Esophagus squamous epithelium (tissue), 5 donors: ENCODE data around the gene RNF128. TPM values are rescaled to one million over a fixed set of nuclear protein-coding genes. Genes with fewer than 3 reads are reported as not detected.
A peak's percentile ranks its signal among the peaks of the same experiment; 100 is the strongest.

Experiments
- DNase-seq: peaks from one replicate; lab custom pipeline; 2025; lab: John Stamatoyannopoulos, UW
- H3K27ac ChIP-seq, 4 donors: fragments of 200-600 bp; sonication (generic); one replicate each; pipeline ENCODE4 v1.5.1; 2016 to 2019; ENCODE audit warnings: mild to moderate bottlenecking in 1 of 4
- H3K27me3 ChIP-seq, 4 donors: fragments of 200-600 bp; sonication (generic); 1 replicate in 3 of 4; 2 replicates in 1 of 4; pipeline versions ENCODE4 v1.5.1 to v1.6.0; 2017 to 2021; ENCODE audit warnings: antibody characterized with exemption in 1 of 4
- H3K36me3 ChIP-seq, 3 donors: fragments of 200-600 bp; sonication (generic); one replicate each; pipeline ENCODE4 v1.5.1; 2016 to 2019
- H3K4me1 ChIP-seq, 3 donors: fragments of 200-600 bp; sonication (generic); one replicate each; pipeline ENCODE4 v1.5.1; 2017 to 2019
- H3K4me3 ChIP-seq, 4 donors: fragments of 200-600 bp; sonication (generic); 1 replicate in 3 of 4; 2 replicates in 1 of 4; pipeline ENCODE4 v1.5.1; 2016 to 2019; ENCODE audit warnings: mild to moderate bottlenecking in 2 of 4, moderate library complexity in 1 of 4
- H3K9me3 ChIP-seq, 3 donors: fragments of 200-600 bp; sonication (generic); one replicate each; pipeline ENCODE4 v1.5.1; 2016 to 2019
- CTCF ChIP-seq, 6 experiments: fragments of 450-650 bp in 4 of 6; fragments of 200-600 bp in 2 of 6; sonication (generic) in 2 of 6; IDR thresholded peaks; one replicate each; pipeline ENCODE4 v1.5.1; 2016 to 2019; ENCODE audit warnings: antibody characterized with exemption in 6 of 6, mild to moderate bottlenecking in 4 of 6, moderate library complexity in 4 of 6
- POLR2A ChIP-seq, 4 donors: fragments of 450-650 bp; IDR thresholded peaks; one replicate each; pipeline ENCODE4 v1.6.1; 2017; ENCODE audit warnings: antibody characterized with exemption in 4 of 4, mild to moderate bottlenecking in 4 of 4, moderate library complexity in 3 of 4
- WGBS, 2 donors: methylation state at CpG; one replicate each; pipeline ENCODE4 v1.1.5; 2018; 5-methylcytosine and 5-hydroxymethylcytosine counted together
- intact Hi-C: fragments of 100-400 bp; cut with DNase I; formaldehyde crosslinking; loops from one replicate; pipeline ENCODE4 v1.15.0; 2022
- total RNA-seq, 4 donors: library from RNA; depleted of rRNA; stranded (reverse); fragments of >200 nt; gene quantifications; one replicate each; pipeline ENCODE4 v1.1.0, GENCODE V29; 2016
- donor health status: DM: yes; HTN: yes; CAD: no.

RNF128 gene
- total RNA-seq, 4 donors from 2014 or later, result 5.9 to 13.3 (median 8.5) TPM

- intact Hi-C loops, result no loop called here
- WGBS, 2 donors, result 73 to 82% methylated on average over 2 of the region's 2 CpGs
- no peaks in the 10 kb centered on the region for H3K36me3 ChIP-seq
- no peaks in the 10 kb centered on the region for H3K27me3 ChIP-seq
- no peak overlapping the region for H3K27ac ChIP-seq
- H3K4me1 ChIP-seq, result peaks cover 0 to 5% (median 0%) of the 10 kb centered on the region in 3 donors
- no peak for TF ChIP-seq POLR2A (IDR thresholded peaks at IDR 0.05)
- no peak for TF ChIP-seq CTCF (IDR thresholded peaks at IDR 0.05)
- no peaks in the 10 kb centered on the region for H3K9me3 ChIP-seq
- DNase-seq, result no peak
- no peak overlapping the region for H3K4me3 ChIP-seq
Observed at GRCh38 chrX:106774981-106775380, 48.5 kb downstream of the RNF128 start.

DNA sequence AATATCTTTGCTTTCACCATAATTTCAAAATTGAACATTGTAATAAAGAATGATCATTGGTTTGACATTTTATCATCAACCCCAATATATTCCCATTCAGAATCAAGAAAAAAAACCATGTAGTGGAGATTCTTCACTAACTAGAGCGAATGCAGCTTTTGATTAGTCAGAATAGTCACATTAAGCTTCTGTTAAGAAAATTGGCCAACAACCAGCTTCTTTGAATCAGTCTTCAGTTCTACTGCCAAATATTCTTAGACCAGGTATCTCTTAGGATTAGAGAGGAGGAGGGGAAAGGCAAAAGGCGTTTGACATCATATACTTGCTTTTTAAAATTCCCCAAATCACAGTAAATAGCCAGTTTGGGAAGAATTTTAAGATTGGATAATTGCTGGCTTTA, 53.8 kb downstream of the RNF128 start:
- no peaks in the 10 kb centered on the region for H3K36me3 ChIP-seq
- H3K4me1 ChIP-seq, result peaks cover 0 to 16% (median 0%) of the 10 kb centered on the region in 3 donors
- H3K9me3 ChIP-seq, result no peaks in the 10 kb centered on the region
- intact Hi-C loops, result no loop called here
- H3K27me3 ChIP-seq, result peaks cover 0 to 5% (median 0%) of the 10 kb centered on the region in 4 donors
- no peak overlapping the region for H3K4me3 ChIP-seq
- TF ChIP-seq POLR2A (IDR thresholded peaks at IDR 0.05) (no peak), CTCF (IDR thresholded peaks at IDR 0.05) (no peak)
- 23 to 24% methylated on average over 2 of the region's 2 CpGs for WGBS, 2 donors
- peak overlapping the region in 1 of 4 donors; percentile 25 for H3K27ac ChIP-seq
- DNase-seq, result no peak

GRCh38 chrX:106780664-106781377, 54.3 kb downstream of the RNF128 start:
- WGBS, 2 donors, result 11 to 29% methylated on average over 1 of the region's 1 CpG
- H3K4me3 ChIP-seq, result no peak overlapping the region
- H3K9me3 ChIP-seq, result no peaks in the 10 kb centered on the region
- peak overlapping the region in 1 of 4 donors; percentile 25 for H3K27ac ChIP-seq
- no peaks in the 10 kb centered on the region for H3K36me3 ChIP-seq
- no peak for TF ChIP-seq CTCF (IDR thresholded peaks at IDR 0.05)
- TF ChIP-seq POLR2A (IDR thresholded peaks at IDR 0.05), result no peak
- intact Hi-C loops, result no loop called here
- peaks cover 0 to 5% (median 0%) of the 10 kb centered on the region in 4 donors for H3K27me3 ChIP-seq
- no peak for DNase-seq
- H3K4me1 ChIP-seq, result peaks cover 0 to 16% (median 0%) of the 10 kb centered on the region in 3 donors

- 50 to 61% methylated on average over 6 to 7 of the region's 7 CpGs for whole genome bisulfite sequencing, 2 donors
- Histone ChIP-seq H3K4me1 (peaks cover 0 to 16% (median 0%) of the 10 kb centered on the region in 3 donors), H3K27ac (no peak overlapping the region), H3K36me3 (no peaks in the 10 kb centered on the region), H3K9me3 (no peaks in the 10 kb centered on the region), H3K4me3 (no peak overlapping the region), H3K27me3 (peaks cover 0 to 5% (median 0%) of the 10 kb centered on the region in 4 donors)
- intact Hi-C loops, result no loop called here
- no peak for DNase-seq
- TF ChIP-seq POLR2A (IDR thresholded peaks at IDR 0.05), result no peak
- TF ChIP-seq CTCF (IDR thresholded peaks at IDR 0.05), result no peak
Observed at GRCh38 chrX:106783716-106784115, 57.2 kb downstream of the RNF128 start.

GRCh38 chrX:106791495-106791894, 65.0 kb downstream of the RNF128 start:
- intact Hi-C loops, result loop anchor here (10.0 kb wide), 1 partner anchor 307 kb away; no protein-coding TSS in a partner anchor
- no peak for DNase-seq
- H3K4me3 ChIP-seq, result no peak overlapping the region
- TF ChIP-seq CTCF (IDR thresholded peaks at IDR 0.05) (peak in 3 of 6 experiments; percentile 11 to 43 (median 27)), POLR2A (IDR thresholded peaks at IDR 0.05) (no peak)
- H3K9me3 ChIP-seq, result no peaks in the 10 kb centered on the region
- 0% methylated on average over 1 of the region's 1 CpG for WGBS, 2 donors
- H3K36me3 ChIP-seq, result no peaks in the 10 kb centered on the region
- no peaks in the 10 kb centered on the region for H3K4me1 ChIP-seq
- no peaks in the 10 kb centered on the region for H3K27me3 ChIP-seq
- H3K27ac ChIP-seq, result no peak overlapping the region
